ENCODE data around the gene GPER1.

The GPER1 gene

DNA sequence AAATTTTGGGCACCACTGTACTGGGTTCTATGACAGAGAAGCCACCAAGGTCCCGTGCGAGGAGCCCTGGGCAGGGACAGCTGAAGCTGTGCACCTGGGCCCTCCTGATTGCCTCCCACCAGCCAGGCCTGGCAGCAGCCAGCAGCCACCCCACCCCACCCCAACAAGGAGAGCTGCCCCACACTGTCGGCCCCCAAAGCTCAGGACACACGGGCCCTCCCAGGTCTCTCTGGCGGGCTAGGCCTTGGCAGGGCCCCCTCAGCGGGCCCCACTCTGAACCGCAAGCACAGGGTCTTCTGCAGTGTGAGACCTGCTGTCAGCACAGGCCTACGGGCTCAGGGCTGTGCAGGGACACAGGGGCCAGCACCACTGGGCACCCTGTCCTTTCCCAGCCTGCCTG is 38.1 kb upstream of the GPER1 start:
- Histone ChIP-seq H3K4me2 (ENCODE audit: low read length) (no peak overlapping the region), H3F3A (ENCODE audit: insufficient read depth, low read length) (no peaks in the 10 kb centered on the region)

DNA sequence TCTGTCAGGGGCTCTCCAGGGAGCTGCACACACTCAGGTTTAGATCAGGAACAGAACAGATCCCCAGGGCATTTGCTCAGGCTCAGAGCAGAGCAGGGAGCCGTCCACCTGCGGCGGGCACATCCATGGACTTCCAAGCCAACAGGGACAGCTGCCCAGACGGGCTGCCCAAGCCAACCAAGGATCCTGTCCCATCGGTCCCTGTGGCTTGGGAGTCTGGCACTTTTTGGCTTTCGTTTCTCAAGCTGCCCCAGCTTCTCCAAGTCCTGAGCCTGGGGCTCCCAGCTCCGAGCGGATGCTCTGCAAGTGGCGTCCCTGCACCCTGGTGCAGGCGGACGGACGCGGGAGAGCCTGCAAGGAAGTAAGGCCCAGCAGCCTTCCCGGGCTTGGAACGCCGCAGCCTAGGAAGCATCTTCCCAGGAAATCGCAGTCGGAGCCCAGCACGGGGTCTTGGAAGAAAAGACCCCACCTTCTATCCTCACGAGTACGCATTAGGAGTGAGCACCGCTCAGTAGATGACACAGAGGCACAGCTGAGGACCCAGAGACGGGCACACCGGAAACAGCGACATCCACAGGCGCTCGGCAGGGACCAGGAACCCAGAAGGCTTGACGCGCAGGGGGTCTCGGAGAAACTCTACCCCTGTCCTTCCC is 37.5 kb upstream of the GPER1 start:
- Histone ChIP-seq H4K20me1 (ENCODE audit: insufficient read depth, low read length) (no peaks in the 10 kb centered on the region), H3K36me3 (ENCODE audit: insufficient read depth, low read length) (no peaks in the 10 kb centered on the region), H3K4me3 (ENCODE audit: low read depth, low read length, poor library complexity, severe bottlenecking) (no peak overlapping the region), H3K27me3 (ENCODE audit: insufficient read depth, low read length) (no peaks in the 10 kb centered on the region), H2AFZ (ENCODE audit: low read length) (no peak overlapping the region), H3K27ac (ENCODE audit: low read depth, low read length, poor library complexity, severe bottlenecking) (no peak overlapping the region), H3F3A (ENCODE audit: insufficient read depth, low read length) (no peaks in the 10 kb centered on the region), H3K9me2 (ENCODE audit: low read depth, low read length) (no peaks in the 10 kb centered on the region), H3K79me2 (ENCODE audit: insufficient read depth, low read length) (no peaks in the 10 kb centered on the region), H3K4me1 (ENCODE audit: insufficient read depth, low read length, severe bottlenecking) (peaks cover 13% of the 10 kb centered on the region), H3K9ac (ENCODE audit: low read length) (no peak overlapping the region), H3K9me3 (ENCODE audit: low read length) (no peaks in the 10 kb centered on the region), H3K4me2 (ENCODE audit: low read length) (no peak overlapping the region)
- TF ChIP-seq, protein P1, sequence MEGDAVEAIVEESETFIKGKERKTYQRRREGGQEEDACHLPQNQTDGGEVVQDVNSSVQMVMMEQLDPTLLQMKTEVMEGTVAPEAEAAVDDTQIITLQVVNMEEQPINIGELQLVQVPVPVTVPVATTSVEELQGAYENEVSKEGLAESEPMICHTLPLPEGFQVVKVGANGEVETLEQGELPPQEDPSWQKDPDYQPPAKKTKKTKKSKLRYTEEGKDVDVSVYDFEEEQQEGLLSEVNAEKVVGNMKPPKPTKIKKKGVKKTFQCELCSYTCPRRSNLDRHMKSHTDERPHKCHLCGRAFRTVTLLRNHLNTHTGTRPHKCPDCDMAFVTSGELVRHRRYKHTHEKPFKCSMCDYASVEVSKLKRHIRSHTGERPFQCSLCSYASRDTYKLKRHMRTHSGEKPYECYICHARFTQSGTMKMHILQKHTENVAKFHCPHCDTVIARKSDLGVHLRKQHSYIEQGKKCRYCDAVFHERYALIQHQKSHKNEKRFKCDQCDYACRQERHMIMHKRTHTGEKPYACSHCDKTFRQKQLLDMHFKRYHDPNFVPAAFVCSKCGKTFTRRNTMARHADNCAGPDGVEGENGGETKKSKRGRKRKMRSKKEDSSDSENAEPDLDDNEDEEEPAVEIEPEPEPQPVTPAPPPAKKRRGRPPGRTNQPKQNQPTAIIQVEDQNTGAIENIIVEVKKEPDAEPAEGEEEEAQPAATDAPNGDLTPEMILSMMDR (IDR thresholded peaks at IDR 0.05; ENCODE audit: low read length): no peak
- no peak for TF ChIP-seq EZH2 (IDR thresholded peaks at IDR 0.05; ENCODE audit: borderline replicate concordance, low read length)

More for the DNA sequence above, 38.1 kb upstream of the GPER1 start:
- no peaks in the 10 kb centered on the region for H3K36me3 ChIP-seq (ENCODE audit: insufficient read depth, low read length)
- no peaks in the 10 kb centered on the region for H3K9me2 ChIP-seq (ENCODE audit: low read depth, low read length)
- TF ChIP-seq, protein P1 (IDR thresholded peaks at IDR 0.05; ENCODE audit: low read length): no peak
- no peak for TF ChIP-seq EZH2 (IDR thresholded peaks at IDR 0.05; ENCODE audit: borderline replicate concordance, low read length)
- no peak overlapping the region for H3K4me3 ChIP-seq (ENCODE audit: low read depth, low read length, poor library complexity, severe bottlenecking)
- H3K9ac ChIP-seq (ENCODE audit: low read length): no peak overlapping the region
- H3K79me2 ChIP-seq (ENCODE audit: insufficient read depth, low read length): no peaks in the 10 kb centered on the region
- no peak overlapping the region for H2AFZ ChIP-seq (ENCODE audit: low read length)
- peaks cover 18% of the 10 kb centered on the region for H3K4me1 ChIP-seq (ENCODE audit: insufficient read depth, low read length, severe bottlenecking)
- no peaks in the 10 kb centered on the region for H4K20me1 ChIP-seq (ENCODE audit: insufficient read depth, low read length)
- H3K9me3 ChIP-seq (ENCODE audit: low read length): no peaks in the 10 kb centered on the region
- H3K27ac ChIP-seq (ENCODE audit: low read depth, low read length, poor library complexity, severe bottlenecking): no peak overlapping the region
- no peaks in the 10 kb centered on the region for H3K27me3 ChIP-seq (ENCODE audit: insufficient read depth, low read length)

DNA sequence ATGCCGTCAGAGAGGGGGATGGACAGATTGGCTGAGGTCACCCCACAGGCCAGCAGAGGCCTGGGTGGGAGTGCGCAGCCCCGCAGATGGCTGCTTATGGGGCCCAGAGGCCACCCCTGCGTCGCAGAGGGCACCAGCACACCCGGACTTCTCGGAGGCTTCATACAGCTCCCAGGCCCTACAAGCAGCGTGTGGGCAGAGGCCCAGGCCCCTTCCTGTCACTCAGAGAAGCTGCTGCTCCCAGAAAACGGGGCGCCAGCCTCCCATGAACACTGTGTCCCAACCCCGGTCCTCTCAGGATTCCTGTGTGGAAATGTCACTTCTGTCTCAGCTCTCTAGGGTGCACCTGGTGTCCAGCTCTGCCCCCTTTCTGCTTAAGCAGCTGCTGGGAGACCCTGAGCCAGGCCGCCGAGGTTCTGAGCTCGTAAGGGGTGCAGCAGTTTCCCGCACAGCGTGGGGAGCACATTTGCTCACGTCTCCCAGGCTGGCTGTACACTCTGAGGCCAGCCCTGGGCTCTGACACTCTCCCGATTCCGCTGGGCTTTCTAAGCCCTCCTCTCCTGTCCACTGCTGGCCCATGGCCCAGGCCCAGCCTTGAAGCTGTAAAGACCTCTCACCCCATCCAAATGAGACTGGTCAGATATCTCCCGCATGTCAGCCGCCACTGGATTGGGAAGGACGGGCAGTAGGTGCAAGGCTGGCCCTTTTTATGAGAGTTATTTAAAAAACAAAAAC is 36.8 kb upstream of the GPER1 start:
- Histone ChIP-seq H3K4me3 (ENCODE audit: low read depth, low read length, poor library complexity, severe bottlenecking) (no peak overlapping the region), H2AFZ (ENCODE audit: low read length) (no peak overlapping the region), H3K36me3 (ENCODE audit: insufficient read depth, low read length) (no peaks in the 10 kb centered on the region), H3K9ac (ENCODE audit: low read length) (no peak overlapping the region), H3K4me1 (ENCODE audit: insufficient read depth, low read length, severe bottlenecking) (peaks cover 5% of the 10 kb centered on the region), H4K20me1 (ENCODE audit: insufficient read depth, low read length) (no peaks in the 10 kb centered on the region), H3F3A (ENCODE audit: insufficient read depth, low read length) (no peaks in the 10 kb centered on the region), H3K27me3 (ENCODE audit: insufficient read depth, low read length) (no peaks in the 10 kb centered on the region), H3K9me3 (ENCODE audit: low read length) (no peaks in the 10 kb centered on the region), H3K79me2 (ENCODE audit: insufficient read depth, low read length) (no peaks in the 10 kb centered on the region), H3K9me2 (ENCODE audit: low read depth, low read length) (no peaks in the 10 kb centered on the region), H3K4me2 (ENCODE audit: low read length) (no peak overlapping the region), H3K27ac (ENCODE audit: low read depth, low read length, poor library complexity, severe bottlenecking) (no peak overlapping the region)
- TF ChIP-seq EZH2 (IDR thresholded peaks at IDR 0.05; ENCODE audit: borderline replicate concordance, low read length): no peak
- TF ChIP-seq, protein P1 (IDR thresholded peaks at IDR 0.05; ENCODE audit: low read length): no peak
